MCF 10A (cell line): ENCODE measurements around the gene C14orf93. TPM values are rescaled to one million over a fixed set of nuclear protein-coding genes. Genes with fewer than 3 reads are reported as not detected.

Source experiments
- BruUV-seq: library from RNA; stranded (reverse); fragments of 400-500 nt; replicated peaks from 2 replicates; lab custom pipeline; 2021; lab: Mats Ljungman, UMichigan
- CTCF ChIA-PET: fragments of 300-600 bp; sonication (Branson Sonifier 250); formaldehyde crosslinking; extraction: SDS; loops from one replicate; lab custom pipeline; 2021; ENCODE audit warnings: antibody characterized with exemption, inconsistent platforms; lab: Yijun Ruan, JAX
- POLR2A ChIA-PET: fragments of 300-600, 350-650 bp; sonication (Branson Sonifier 250); formaldehyde crosslinking; extraction: SDS; loops from one replicate; lab custom pipeline; 2020; ENCODE audit warnings: antibody characterized with exemption, inconsistent platforms; lab: Yijun Ruan, JAX
- DNase-seq: peaks from one replicate; pipeline ENCODE4 v3.0.0-alpha.2; 2018; ENCODE audit not compliant: unreplicated experiment
- H3K27ac Mint-ChIP-seq: one replicate; pipeline ENCODE4 v1.8.0; 2022; ENCODE audit warnings: mild to moderate bottlenecking, low read depth, mixed read lengths; ENCODE audit not compliant: unreplicated experiment
- H3K27me3 Mint-ChIP-seq: one replicate; pipeline ENCODE4 v1.8.0; 2022; ENCODE audit warnings: mixed read lengths; ENCODE audit not compliant: insufficient read depth, unreplicated experiment
- H3K36me3 Mint-ChIP-seq: one replicate; pipeline ENCODE4 v1.8.0; 2022; ENCODE audit warnings: mild to moderate bottlenecking, moderate library complexity, mixed read lengths; ENCODE audit not compliant: insufficient read depth, unreplicated experiment
- H3K4me1 Mint-ChIP-seq: one replicate; pipeline ENCODE4 v1.8.0; 2022; ENCODE audit warnings: mixed read lengths; ENCODE audit not compliant: insufficient read depth, unreplicated experiment
- H3K4me3 Mint-ChIP-seq: one replicate; pipeline ENCODE4 v1.8.0; 2022; ENCODE audit warnings: mild to moderate bottlenecking, moderate library complexity, mixed read lengths; ENCODE audit not compliant: unreplicated experiment
- H3K9me3 Mint-ChIP-seq: one replicate; pipeline ENCODE4 v1.8.0; 2022; ENCODE audit warnings: mixed read lengths; ENCODE audit not compliant: unreplicated experiment
- intact Hi-C: fragments of 100-400 bp; cut with micrococcal nuclease; formaldehyde crosslinking; loops from 2 replicates; pipeline ENCODE4 v1.14.1; 2022
- total RNA-seq: library from RNA; stranded (reverse); gene quantifications from 2 replicates; pipeline ENCODE4 v1.2.3, GENCODE V29; 2022
- TF ChIP-seq, protein P1 (sequence below): fragments of 200-600 bp; IDR thresholded peaks from one replicate; pipeline ENCODE4 v1.8.0; 2022; ENCODE audit warnings: antibody characterized with exemption, mild to moderate bottlenecking; ENCODE audit not compliant: unreplicated experiment

The C14orf93 gene
- total RNA-seq, 1 experiment from 2014 or later: 6.1 TPM

DNA sequence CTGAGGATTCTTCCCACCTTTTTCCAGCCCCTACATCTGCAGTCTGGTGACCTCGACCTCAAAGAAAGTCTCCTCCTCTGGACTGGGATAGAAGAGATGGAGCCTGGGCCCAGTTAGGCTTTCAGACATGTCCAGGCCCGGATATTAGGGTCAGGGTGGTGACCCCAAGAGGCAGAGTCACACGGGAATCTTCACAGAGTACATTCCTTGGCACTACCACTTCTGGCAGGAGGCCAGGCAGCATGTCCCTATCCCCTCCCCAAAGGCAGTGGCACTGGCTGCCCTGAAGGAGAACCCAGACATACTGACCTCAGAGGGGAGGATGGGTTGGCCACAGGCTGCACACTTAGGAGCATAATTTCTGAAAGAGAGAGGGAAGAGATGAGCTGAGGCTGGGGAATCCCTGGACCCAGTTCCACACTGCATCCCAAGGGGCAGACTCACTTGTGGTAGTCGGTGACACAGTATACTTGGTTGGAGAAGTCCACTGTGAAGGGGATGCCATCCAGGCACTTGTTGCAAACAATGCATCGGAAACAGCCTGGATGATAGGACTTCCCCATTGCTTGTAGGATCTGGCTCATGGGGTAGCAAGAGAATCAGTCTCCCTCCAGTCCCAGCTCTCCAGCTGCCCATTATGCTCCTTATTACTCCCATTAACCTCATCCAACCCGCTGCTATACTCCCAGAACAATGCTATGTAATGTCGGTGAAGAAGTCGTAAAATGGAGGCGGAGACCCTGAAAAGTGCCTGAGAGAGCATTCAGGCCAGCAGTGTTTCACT, 35.2 kb downstream of the C14orf93 start:
- DNase-seq: peak; percentile 38
- ChIA-PET POLR2A (interaction anchor here (2.1 to 12.7 kb wide), 4 partner anchors 11 to 86 kb away, joined by 10 to 133 read pairs (median 26); partner anchors contain the start of genes CDH24 and HAUS4), CTCF (interaction anchor here (0.5 to 17.1 kb wide), 12 partner anchors 9 to 93 kb away, joined by 3 to 331 read pairs (median 4); partner anchors contain the start of genes AJUBA and CDH24)
- Mint-ChIP-seq H3K9me3 (no peaks in the 10 kb centered on the region), H3K27ac (no peak overlapping the region), H3K36me3 (peaks cover 81% of the 10 kb centered on the region), H3K4me1 (peaks cover 62% of the 10 kb centered on the region), H3K4me3 (peak overlapping the region; percentile 50), H3K27me3 (no peaks in the 10 kb centered on the region)
- intact Hi-C loops: no loop called here
- no TSS peak for BruUV-seq
- TF ChIP-seq, protein P1, sequence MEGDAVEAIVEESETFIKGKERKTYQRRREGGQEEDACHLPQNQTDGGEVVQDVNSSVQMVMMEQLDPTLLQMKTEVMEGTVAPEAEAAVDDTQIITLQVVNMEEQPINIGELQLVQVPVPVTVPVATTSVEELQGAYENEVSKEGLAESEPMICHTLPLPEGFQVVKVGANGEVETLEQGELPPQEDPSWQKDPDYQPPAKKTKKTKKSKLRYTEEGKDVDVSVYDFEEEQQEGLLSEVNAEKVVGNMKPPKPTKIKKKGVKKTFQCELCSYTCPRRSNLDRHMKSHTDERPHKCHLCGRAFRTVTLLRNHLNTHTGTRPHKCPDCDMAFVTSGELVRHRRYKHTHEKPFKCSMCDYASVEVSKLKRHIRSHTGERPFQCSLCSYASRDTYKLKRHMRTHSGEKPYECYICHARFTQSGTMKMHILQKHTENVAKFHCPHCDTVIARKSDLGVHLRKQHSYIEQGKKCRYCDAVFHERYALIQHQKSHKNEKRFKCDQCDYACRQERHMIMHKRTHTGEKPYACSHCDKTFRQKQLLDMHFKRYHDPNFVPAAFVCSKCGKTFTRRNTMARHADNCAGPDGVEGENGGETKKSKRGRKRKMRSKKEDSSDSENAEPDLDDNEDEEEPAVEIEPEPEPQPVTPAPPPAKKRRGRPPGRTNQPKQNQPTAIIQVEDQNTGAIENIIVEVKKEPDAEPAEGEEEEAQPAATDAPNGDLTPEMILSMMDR: no peak

DNA sequence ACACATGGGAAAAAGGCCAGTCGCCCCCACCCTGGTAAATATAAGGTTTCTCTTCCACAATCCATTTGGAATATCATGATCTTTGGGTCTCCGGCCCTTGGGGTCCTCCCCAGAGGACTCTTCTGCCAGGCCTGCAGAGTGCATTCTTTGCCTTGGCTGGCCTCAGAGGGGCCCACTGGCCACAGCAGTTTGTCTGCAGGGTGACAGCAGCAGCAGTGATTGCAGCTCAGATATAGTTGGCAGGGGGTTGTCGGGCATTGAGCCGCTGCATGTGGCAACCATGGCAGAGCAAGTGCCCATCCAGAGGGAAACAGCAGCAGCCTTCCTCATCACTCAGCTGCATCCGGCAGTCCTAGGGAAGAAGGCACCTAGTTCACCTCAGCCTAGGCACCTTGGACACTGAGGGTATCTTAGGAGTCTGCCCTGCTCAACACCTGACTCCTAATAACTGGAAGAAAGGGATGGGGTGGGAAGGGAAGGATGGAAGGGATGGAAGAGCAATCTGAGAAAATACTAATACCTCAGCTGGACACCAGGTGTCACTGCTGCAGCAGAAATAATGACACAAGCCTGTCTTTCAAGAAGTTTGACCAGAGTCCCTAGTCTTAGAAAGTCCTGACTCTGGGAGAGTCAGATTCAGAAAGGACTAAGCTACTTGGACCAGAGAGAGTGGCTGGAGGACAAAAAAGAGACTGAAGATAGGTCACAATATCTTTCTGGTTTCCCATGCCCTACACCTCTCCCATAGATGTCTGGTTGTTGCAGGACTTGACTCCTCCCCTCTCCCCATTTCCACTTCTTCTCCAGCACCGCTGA, 36.5 kb downstream of the C14orf93 start:
- ChIA-PET CTCF (interaction anchor here (0.5 to 17.1 kb wide), 35 partner anchors 8 to 1977 kb away, joined by 3 to 331 read pairs (median 4); partner anchors contain the start of genes AJUBA, CDH24 and HAUS4), POLR2A (interaction anchor here (0.7 to 4.0 kb wide), 11 partner anchors 8 to 417 kb away, joined by 3 to 53 read pairs (median 9); partner anchors contain the start of genes ACIN1, AJUBA, C14orf119 and HAUS4)
- Mint-ChIP-seq H3K4me1 (peaks cover 51% of the 10 kb centered on the region), H3K4me3 (peak overlapping the region; percentile 50), H3K27me3 (no peaks in the 10 kb centered on the region), H3K9me3 (no peaks in the 10 kb centered on the region), H3K36me3 (peaks cover 89% of the 10 kb centered on the region), H3K27ac (peak overlapping the region; percentile 51)
- intact Hi-C loops: loop anchor here (1.0 kb wide), 1 partner anchor 10 kb away; no protein-coding TSS in a partner anchor
- DNase-seq: peak; percentile 78
- TF ChIP-seq, protein P1: peak; percentile 65
- BruUV-seq: no TSS peak

DNA sequence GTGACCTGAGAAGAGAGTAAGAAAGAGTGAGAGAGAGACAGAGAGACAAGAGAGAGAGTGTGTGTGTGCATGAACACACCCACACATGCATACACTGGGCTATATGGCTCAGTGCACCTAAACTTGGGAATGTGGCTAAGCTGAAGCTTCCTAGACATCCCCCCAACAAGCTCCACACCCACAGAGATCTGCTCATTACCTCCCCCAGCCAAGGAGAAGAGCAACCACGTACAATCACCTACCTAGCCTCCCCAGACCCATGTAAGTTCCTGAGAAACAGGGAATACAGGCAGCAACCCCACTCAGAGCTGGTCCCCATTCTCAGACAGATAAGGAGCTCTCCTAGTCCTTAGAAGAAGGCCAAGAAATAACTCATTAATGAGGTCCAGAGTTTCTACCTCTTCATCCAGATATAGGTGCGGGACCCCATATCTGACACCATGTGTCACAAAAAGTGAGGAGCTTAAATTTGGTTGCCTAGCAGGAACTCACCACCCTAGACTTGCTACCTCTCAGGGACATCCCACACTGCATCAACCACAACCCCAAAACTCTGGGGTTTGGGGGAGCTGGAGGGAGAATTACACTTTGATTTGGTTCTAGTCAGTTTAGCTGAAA, 37.5 kb downstream of the C14orf93 start:
- Mint-ChIP-seq H3K36me3 (peaks cover 97% of the 10 kb centered on the region), H3K4me3 (no peak overlapping the region), H3K4me1 (peaks cover 41% of the 10 kb centered on the region), H3K9me3 (no peaks in the 10 kb centered on the region), H3K27me3 (no peaks in the 10 kb centered on the region), H3K27ac (no peak overlapping the region)
- intact Hi-C loops: no loop called here
- TF ChIP-seq, protein P1: no peak
- BruUV-seq: TSS peak; percentile 21
- CTCF ChIA-PET: interaction anchor here (0.5 to 17.1 kb wide), 26 partner anchors 10 to 1976 kb away, joined by 3 to 331 read pairs (median 4); partner anchors contain the start of genes AJUBA, CDH24 and HAUS4
- POLR2A ChIA-PET: interaction anchor here (0.8 to 4.0 kb wide), 9 partner anchors 9 to 326 kb away, joined by 3 to 53 read pairs (median 15); partner anchors contain the start of genes ACIN1, AJUBA, C14orf119 and HAUS4
- no peak for DNase-seq
